GM18502 (cell line): ENCODE results near the gene C13orf46.
"Not testable (repeated sequence)": the region's sequence is repeated elsewhere in the genome, so short reads cannot be mapped to it uniquely, and the experiment has no call there.

Experiments
- ATAC-seq: cut with Tn5 transposase; IDR thresholded peaks from one replicate; pipeline ENCODE4 v1.9.1; 2021; ENCODE audit warnings: mild to moderate bottlenecking; ENCODE audit not compliant: unreplicated experiment, poor library complexity

The C13orf46 gene

DNA sequence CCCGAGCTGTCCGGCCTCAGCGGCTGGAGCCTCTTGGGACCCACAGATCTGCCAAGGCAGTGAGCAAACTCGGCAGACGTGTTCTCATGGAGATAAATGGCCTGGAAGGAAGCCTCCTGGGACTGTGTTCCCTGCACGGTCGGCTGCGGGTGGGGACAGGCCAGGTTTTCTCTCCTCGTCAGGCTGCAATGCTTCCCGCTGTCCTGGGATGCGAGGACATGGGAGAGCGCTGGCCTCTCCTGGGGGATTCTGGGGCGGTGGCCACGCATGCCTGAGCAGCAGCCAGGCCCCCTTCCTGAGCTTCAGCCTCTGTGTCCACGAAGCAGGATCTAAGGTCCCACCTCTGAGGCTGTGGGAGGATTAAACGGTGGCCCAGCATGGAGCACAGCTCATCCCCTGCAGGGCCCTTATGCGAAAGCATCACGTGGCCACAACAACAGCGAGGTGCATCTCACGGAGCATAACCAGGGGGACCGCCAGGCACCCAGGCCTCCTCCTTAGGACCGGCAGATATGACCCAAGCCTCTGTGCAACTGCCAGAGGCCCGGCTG, 21.2 kb upstream of the C13orf46 start:
- no peak for ATAC-seq

DNA sequence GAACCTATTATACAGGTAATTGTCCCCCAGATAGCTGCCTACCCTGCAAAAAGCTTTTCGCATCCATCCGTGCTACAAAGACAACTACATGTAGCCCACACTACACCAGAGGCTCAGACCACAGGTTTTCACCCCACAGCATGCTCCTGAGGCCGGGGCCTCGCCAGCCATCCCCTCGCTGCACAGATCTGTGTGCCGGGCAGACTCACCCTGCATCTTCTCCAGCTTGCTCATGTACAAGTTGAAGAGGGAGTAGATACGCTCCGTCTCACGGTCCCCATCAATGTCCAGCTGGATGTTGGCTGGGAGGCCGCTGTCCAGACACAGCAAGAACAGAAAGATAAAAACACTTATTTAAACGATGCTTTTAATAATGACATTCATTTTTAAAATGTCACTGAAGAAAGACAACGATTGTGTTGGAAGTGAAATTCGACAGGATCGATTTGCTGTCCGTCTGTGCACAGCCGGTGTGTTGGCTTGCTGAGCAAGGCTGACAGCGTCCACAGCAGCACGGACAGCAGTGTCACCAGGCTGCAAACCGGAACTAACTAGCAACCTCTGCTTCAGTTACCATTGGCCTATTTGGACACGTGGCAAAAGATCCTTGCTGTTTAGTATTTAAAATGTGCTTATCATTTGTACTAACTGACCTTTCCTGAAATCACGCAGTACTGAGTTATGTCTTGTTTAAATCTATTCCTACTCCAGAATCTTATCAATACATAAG, 18.6 kb upstream of the C13orf46 start:
- ATAC-seq = no peak

DNA sequence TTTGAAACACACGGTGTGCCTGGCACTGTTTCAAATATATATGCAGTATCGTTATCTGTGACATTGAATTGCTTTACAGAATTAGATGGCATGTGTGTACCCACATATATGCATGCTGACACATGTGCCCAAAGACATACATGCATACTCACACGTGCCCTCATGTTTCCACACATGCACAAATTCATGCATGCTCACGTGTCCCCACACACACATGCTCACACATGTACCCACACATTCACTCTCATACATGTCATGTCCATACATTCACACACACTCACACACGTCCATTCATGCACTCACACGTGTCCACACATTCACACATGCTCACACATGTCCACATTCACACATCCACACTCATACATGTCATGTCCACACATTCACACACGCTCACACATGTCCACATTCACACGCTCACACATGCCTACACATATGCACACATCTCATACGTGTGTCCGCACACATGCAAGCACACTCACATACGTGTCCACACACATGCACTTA, 17.9 kb upstream of the C13orf46 start:
- no peak for ATAC-seq

DNA sequence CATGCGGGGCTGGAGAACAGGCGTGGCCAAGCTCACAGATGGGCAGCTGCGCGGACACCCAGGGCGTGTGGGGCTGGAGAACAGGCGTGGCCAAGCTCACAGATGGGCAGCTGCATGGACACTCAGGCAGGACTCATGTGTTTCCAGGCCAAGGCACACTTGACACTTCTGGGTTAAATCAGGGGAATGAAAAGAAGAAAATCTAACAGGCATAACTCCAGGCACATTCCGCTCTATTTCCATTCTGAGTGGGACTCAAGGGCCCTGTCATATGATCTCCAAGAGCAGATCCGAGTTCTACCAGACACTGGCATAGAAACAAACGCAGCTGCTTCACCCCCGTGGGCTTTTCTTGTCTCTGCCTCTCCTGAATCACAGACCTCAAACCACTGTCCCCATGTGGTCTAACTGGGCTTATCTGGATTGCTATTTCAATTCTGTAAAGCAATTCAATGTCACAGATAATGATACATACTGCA, 17.4 kb upstream of the C13orf46 start:
- ATAC-seq = no peak

DNA sequence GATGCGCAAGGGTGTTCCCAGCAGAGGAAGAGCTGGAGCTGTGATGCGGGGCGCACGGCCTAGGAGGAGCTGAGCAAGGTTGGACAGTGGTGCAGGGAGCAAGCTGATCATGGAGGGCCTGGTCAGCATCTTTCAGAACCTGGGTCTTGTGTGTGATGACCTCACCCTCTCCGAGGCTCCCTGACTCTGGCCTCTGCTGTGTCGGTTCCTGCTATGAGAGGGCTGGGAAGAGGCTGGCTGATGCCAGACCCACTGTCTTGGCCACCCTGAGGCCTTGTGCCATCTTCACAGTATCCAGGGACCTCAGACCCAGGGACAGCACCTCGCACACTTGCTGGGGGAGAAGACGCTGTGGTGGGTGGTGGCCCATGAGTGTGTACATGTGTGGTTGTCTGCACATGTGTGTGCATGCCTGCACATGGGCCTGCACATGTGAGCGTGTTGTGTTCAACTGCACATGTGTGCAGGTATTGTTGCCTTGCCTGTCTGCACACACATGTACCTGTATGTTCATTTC, 16.5 kb upstream of the C13orf46 start:
- no peak for ATAC-seq

DNA sequence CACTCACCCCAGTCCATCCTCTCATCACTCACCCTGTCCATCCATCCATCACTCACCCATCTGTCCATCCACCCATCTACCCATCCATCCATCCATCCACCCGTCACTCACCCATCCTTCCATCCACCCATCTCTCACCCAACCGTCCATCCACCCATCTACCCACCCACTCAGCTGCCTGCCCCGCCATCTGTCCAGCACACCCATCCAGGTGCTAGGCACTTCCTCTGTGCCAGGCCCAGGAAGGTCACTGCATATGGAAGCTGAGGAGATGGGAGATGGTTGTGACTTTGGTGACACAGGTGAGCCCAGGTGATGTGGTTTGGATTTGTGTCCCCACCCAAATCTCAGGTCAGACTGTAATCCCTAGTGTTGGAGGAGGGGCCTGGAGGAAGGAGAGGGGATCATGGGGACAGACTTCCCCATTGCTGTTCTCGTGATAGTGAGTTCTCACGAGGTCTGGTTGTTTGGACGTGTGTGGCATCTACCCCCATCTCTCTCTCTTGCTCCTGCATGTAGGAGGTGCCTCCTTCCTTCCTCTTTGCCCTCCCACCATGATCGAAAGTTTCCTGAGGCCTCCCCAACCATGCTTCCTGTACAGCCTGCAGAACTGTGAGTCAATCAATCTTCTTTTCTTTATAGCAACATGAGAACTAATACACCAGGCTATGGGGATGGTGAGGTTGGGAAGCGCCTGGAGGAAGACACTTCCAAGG, 15.9 kb upstream of the C13orf46 start:
- ATAC-seq = no peak

DNA sequence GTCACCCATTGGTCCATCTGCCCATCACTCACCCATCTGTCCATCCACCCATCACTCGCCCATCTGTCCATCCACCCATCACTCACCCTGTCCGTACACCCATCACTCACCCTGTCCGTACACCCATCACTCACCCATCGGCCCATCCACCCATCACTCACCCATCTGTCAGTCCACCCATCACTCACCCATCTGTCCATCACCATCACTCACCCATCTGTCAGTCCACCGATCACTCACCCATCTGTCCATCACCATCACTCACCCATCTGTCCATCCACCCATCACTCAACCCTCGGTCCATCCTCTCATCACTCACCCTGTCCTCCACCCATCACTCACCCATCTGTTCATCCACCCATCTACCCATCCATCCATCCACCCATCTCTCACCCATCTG, 15.0 kb upstream of the C13orf46 start:
- ATAC-seq = not testable (repeated sequence)

DNA sequence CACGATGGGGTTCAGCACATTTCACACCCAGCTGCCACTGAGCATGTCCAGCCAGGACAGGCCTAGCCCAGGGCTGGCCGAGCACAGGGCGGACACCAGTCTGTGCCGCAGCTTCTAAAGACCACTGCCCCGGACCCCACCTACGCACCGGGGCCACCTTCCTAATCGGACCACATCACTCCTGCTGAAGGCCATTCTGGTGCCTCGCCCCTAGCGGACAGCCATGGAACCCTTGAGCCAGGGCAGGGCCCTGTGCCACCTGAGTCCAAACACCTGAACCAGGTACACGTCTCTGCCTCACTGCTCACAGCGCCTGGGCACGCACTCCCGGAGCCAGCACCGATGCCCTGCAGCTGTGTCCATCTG, 8.4 kb upstream of the C13orf46 start:
- ATAC-seq = no peak

DNA sequence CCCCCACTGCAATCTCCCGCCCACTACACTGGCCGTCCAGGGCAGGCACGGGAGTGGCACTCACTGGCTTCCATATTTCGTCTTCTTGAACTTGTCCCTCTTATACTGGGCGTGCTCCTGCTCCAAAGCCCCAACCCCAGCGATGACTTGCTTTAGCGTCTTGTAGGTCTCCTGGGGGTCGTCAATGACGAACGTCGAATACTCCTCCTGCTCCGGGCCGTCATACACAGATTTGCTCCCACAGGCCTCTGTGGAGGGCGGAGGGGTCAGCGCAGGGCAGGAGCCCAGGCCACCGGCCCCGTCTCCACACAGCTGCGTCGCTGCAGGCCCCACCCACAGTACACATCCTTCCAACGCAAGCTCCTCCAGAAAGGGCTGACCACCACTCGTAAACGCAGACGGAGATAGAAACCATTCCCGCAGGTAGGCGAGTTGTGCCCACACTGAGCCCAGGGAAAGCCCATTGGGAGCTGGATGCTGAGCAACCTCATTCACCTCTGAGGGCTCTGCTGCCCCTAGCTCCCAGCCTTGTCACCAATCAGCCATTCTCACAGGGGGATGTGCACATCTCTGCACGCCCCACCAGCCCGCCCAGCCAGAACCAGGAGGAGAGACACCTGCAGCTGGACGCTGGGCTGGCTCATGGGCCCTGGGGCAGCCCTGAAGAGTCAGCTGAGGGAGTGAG, 7.9 kb upstream of the C13orf46 start:
- no peak for ATAC-seq

DNA sequence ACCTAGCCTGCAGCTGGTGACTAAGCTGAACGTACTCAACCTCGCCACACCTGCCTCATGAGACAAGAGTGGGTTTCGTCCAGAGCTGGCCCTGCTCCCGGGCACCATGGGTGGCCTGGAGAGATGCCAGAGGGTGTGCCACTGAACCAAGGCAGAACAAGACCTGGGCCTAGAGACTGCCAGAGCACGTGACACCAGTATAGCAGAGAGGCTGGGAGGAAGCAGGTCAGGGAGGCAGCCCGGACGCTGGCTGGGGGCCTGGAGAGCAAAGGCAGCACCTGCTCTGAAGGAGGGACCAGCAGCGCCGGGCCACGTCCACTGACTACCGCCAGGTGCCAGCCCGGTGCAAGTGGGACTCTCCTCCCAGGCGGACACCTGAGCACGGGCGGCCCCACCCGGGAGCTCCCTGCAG, 7.3 kb upstream of the C13orf46 start:
- no peak for ATAC-seq

DNA sequence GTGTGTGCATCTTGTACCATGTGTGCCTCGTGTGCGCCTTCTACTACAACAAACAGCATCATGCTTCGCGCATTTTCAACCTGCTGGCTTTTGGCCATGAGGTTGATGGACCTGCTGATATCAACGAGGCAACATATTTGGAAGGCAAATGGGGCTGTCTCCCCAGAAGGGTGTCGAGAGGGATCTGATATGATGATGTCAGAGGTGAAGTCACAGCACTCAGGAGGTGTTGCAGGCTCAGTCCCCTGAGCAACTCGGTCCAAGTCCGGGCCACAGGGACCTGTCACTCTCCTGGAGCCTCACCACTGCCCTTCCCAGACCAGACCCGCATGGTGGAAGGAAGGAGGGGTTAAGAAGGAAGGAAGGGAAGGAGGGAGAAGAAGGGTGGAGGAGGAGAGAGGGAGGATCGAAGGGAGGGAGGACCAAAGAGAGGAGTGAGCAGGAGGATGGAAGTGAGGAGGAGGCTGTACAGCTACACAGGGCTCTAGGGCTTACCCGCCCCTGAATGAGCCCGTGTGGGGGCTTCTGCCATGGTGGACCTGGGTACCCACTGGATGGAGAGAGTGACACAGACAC, 6.7 kb upstream of the C13orf46 start:
- no peak for ATAC-seq

DNA sequence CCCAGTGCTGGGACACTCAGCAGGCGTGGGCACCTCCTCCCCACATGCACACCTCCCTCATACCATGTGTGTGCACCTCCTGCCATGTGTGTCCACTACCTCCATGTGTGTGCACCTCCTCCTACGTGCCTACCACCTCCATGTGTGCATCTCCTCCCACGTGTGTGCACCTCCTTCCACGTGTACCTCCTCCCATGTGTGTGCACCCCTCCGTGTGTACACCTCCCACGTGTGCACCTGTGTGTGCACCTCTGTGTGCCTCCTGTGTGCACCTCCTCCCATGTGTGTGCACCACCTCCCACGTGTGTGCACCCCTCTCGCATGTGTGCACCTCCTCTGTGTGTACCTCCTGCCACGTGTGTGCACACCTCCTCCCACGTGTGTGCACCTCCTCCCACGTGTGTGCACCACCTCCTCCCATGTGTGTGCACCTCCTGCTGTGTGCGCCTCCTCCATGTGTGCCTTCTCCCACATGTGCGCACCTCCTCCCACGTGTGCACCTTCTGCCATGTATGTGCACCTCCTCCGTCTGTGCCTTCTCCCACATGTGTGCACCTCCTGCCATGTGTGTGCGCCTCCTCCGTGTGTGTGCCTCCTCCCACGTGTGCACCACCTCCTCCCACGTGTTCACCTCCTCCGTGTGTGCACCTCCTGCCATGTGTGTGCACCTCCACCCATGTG, 6.1 kb upstream of the C13orf46 start:
- no peak for ATAC-seq

DNA sequence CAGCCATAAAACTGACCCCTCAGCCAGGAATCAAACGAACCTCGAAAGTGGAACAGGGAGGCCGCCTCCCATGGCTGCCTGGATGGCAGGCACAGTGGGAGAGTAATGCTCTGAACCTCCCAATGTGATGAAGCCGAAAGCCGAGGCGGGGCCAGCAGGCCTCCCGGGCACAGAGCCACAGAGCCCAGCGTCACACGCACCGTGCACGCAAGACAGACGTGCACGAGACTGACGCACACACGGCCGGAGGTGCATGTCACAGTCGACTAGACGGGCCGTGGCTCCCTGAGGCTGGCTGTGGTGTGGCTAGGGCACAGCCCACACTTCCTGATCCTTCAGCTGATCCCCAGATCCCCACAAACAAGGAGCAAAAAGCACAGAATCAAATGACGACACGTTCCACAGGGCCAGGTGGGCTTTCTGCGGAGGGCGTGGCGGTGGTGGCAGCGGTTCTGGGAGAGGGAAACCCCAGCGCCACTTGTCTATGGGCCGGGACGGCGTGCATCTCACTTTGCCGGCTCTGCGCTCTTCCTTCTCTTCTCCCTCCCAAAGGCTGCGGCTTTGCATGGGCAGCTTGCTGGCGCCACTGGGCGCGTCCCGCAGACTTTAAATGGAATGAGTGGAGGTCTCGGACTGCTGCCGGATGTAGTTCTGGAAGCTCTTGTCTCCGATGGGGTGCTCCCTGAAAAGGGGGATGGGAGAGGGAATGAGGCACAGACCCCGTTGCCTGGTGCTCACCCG, 5.0 kb upstream of the C13orf46 start:
- no peak for ATAC-seq

DNA sequence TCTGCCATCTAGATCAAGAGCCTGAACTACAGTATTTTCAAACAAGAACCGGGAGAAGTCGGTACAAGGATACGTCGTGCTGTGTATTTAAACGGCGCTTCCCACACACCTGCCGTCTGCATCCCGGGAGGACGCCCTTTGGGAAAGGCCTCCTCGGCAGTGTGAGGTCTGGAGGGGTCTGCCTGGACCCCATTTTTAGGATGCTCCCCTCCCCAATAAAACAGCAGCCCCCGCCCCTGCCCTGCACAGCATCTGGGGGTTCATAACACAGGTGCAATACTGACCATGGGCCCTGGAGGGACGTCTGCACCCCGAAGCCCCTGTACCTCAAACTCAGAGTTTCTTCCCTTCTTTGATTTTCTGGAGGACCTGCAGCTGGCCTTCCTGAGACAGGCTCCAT, 4.1 kb upstream of the C13orf46 start:
- no peak for ATAC-seq

DNA sequence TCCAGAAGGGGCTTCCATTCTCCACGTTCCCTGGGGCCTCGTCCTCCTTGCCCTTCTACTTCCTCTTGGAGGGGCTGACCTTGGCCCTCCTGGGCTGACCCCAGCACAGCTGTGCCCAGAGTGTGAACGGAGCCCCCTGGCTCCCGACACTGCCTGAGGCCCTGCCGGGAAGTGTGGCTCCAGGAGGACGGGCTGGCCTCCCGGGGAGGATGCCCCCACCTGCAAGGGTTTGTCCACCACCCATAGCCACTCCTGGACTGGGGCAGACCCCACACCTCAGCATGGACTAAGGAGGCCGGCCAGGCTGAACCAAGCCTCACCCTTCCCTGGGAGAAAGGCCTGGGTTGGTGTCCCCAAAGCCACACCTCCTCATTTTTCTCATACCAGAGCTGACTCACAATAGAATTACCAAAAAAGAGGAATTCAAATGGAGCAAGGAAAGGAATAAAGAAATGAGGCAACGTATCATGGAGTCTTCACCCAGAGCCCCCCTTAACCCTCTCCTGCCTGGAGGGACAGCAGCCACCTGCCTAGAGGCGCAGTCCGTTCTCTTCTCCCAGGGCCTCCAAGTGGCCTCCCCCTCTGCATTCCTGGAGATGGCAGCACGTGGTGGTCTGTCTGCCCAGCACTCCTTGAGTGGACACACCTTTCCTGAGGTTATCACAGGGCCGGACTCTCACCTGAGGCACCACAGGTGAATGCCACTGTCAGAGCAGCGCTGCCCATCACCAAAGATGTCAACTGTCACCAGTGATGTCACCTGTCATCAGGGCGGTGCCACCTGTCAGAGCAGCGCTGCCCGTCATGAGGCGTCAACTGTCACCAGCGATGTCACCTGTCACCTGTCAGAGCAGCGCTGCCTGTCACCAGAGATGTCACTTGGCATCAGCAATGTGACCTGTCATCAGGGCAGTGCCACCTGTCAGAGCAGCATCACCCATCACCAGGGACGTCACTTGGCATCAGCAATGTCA, 3.1 kb upstream of the C13orf46 start:
- no peak for ATAC-seq

DNA sequence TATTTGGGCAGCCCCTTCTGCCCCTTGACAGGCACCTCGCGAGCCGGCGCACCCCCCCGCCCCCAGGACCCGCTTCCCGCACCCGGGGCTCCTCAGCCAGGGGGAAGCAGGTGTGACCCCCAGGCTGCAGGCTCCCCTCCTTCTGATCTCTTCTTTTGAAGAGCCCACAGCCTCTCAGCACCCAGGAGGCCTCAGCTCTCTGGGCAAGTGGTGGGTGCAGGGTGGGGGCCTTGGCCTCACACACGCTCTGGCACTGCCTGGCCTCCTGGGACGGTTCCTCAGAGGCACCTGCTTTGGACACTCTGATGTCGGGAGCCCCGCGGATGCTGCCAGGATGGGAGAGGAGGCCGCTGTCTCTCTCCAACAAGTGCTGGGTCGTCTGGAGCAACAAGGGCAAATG, 1.5 kb upstream of the C13orf46 start:
- no peak for ATAC-seq

DNA sequence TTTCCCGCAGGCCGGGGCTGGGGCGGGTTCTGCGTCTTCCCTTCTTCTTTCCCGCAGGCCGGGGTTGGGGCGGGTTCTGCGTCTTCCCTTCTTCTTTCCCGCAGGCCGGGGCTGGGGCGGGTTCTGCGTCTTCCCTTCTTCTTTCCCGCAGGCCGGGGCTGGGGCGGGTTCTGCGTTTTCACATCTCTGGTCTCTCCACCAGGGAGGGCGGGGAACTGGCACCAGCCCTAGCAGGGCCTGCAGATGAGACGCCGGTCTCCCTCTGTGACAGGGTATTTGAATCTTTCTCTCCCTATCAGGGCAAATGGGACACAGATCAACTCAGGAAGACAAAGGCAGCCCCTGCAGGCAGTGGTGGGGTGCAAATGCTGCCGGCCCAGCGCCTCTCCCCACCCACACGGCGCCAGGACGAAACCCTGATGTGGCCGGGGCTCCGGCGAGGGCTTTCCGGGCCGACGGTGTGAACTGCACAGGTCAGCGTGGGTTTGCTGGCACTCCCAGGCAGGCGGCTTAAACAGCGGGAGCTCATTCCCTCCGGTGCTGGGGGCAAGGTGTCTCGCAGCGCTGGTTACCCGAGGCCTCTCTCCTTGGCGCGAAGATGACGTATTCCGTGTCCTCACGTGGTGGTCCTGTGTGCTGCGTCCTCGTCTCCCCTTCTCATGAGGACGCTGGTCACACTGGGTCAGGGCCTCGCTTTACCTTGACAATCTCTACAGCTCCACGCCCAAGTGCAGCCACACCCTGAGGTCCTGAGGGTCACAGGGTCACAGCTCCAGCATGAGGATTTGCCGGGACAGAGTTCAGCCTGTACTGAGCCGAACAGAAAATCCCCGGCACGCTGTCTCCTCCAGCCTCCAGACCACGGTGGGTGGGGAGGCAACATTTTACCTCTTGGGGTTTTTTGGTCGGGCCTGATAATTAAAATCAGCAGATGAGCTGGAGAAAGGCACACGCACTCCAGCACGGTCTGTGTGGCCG, 717 bp upstream of the C13orf46 start:
- no peak for ATAC-seq
